ENCODE data around the gene TMEM234.
A peak's percentile ranks its signal among the peaks of the same experiment; 100 is the strongest.

Gene TMEM234

GRCh38 chr1:32198237-32199042 lies 23.7 kb downstream of the TMEM234 start:
- H3K9me3 ChIP-seq (ENCODE audit: control insufficient read depth, low read length) = no peaks in the 10 kb centered on the region
- no peak overlapping the region for H3K4me3 ChIP-seq (ENCODE audit: low read depth, low read length)
- peaks cover 11% of the 10 kb centered on the region for H3K4me1 ChIP-seq
- H3K36me3 ChIP-seq (ENCODE audit: control insufficient read depth, insufficient read depth, low read length) = no peaks in the 10 kb centered on the region
- no peaks in the 10 kb centered on the region for H3K27me3 ChIP-seq (ENCODE audit: control insufficient read depth, insufficient read depth, low read length)
- H3K4me2 ChIP-seq (ENCODE audit: low read length) = peak overlapping the region; percentile 20
- H3K79me2 ChIP-seq = no peaks in the 10 kb centered on the region
- TF ChIP-seq, protein P1, sequence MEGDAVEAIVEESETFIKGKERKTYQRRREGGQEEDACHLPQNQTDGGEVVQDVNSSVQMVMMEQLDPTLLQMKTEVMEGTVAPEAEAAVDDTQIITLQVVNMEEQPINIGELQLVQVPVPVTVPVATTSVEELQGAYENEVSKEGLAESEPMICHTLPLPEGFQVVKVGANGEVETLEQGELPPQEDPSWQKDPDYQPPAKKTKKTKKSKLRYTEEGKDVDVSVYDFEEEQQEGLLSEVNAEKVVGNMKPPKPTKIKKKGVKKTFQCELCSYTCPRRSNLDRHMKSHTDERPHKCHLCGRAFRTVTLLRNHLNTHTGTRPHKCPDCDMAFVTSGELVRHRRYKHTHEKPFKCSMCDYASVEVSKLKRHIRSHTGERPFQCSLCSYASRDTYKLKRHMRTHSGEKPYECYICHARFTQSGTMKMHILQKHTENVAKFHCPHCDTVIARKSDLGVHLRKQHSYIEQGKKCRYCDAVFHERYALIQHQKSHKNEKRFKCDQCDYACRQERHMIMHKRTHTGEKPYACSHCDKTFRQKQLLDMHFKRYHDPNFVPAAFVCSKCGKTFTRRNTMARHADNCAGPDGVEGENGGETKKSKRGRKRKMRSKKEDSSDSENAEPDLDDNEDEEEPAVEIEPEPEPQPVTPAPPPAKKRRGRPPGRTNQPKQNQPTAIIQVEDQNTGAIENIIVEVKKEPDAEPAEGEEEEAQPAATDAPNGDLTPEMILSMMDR (IDR thresholded peaks at IDR 0.05) = no peak
- H3K9ac ChIP-seq = no peak overlapping the region
- H2AFZ ChIP-seq = no peak overlapping the region
- H3K27ac ChIP-seq = no peak overlapping the region

DNA sequence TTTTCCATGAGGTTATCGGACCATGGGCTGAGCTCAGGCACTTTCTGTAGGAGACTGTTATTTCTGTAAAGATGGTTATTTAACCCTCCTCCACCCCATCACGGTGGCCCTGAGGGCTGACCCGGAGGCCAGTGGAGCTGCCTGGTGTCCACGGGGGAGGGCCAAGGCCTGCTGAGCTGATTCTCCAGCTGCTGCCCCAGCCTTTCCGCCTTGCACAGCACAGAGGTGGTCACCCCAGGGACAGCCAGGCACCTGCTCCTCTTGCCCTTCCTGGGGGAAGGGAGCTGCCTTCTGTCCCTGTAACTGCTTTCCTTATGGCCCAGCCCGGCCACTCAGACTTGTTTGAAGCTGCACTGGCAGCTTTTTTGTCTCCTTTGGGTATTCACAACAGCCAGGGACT lies 24.3 kb downstream of the TMEM234 start:
- no peak overlapping the region for H3K27ac ChIP-seq

DNA sequence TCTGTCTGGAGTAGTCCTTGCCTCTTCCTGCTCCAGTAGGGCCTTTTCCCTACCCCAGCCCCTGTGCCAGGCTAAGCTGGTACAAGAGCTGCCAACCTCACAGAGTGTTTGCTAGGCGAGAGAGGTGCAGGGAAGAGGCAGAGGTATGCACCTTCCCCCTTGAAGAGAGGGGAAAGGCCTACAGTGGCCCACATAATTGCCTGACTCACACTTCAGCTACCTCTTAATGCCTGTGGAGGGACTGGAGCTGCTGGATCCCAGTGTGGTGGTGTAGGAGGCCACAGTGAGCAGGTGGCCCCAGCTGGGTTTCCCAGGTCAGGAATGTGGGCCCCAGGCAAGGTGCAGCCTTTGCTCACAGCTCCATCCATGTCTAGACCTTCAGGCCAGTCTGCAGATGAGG lies 25.1 kb downstream of the TMEM234 start:
- TF ChIP-seq, protein P1 (IDR thresholded peaks at IDR 0.05) = no peak
- no peak overlapping the region for H3K4me3 ChIP-seq (ENCODE audit: low read depth, low read length)
- peaks cover 11% of the 10 kb centered on the region for H3K4me1 ChIP-seq
- no peaks in the 10 kb centered on the region for H3K79me2 ChIP-seq
- H2AFZ ChIP-seq = no peak overlapping the region
- H3K36me3 ChIP-seq (ENCODE audit: control insufficient read depth, insufficient read depth, low read length) = no peaks in the 10 kb centered on the region
- peak overlapping the region; percentile 4 for H3K27ac ChIP-seq
- H3K27me3 ChIP-seq (ENCODE audit: control insufficient read depth, insufficient read depth, low read length) = no peaks in the 10 kb centered on the region
- no peaks in the 10 kb centered on the region for H3K9me3 ChIP-seq (ENCODE audit: control insufficient read depth, low read length)
- no peak overlapping the region for H3K9ac ChIP-seq
- H3K4me2 ChIP-seq (ENCODE audit: low read length) = no peak overlapping the region

More for the DNA sequence above, 24.3 kb downstream of the TMEM234 start:
- H3K9me3 ChIP-seq (ENCODE audit: control insufficient read depth, low read length) = no peaks in the 10 kb centered on the region
- H3K79me2 ChIP-seq = no peaks in the 10 kb centered on the region
- no peak overlapping the region for H3K9ac ChIP-seq
- TF ChIP-seq, protein P1 (IDR thresholded peaks at IDR 0.05) = no peak
- H3K4me1 ChIP-seq = peaks cover 11% of the 10 kb centered on the region
- H3K4me3 ChIP-seq (ENCODE audit: low read depth, low read length) = no peak overlapping the region
- no peaks in the 10 kb centered on the region for H3K36me3 ChIP-seq (ENCODE audit: control insufficient read depth, insufficient read depth, low read length)
- H3K27me3 ChIP-seq (ENCODE audit: control insufficient read depth, insufficient read depth, low read length) = no peaks in the 10 kb centered on the region
- peak overlapping the region; percentile 20 for H3K4me2 ChIP-seq (ENCODE audit: low read length)
- H2AFZ ChIP-seq = no peak overlapping the region

DNA sequence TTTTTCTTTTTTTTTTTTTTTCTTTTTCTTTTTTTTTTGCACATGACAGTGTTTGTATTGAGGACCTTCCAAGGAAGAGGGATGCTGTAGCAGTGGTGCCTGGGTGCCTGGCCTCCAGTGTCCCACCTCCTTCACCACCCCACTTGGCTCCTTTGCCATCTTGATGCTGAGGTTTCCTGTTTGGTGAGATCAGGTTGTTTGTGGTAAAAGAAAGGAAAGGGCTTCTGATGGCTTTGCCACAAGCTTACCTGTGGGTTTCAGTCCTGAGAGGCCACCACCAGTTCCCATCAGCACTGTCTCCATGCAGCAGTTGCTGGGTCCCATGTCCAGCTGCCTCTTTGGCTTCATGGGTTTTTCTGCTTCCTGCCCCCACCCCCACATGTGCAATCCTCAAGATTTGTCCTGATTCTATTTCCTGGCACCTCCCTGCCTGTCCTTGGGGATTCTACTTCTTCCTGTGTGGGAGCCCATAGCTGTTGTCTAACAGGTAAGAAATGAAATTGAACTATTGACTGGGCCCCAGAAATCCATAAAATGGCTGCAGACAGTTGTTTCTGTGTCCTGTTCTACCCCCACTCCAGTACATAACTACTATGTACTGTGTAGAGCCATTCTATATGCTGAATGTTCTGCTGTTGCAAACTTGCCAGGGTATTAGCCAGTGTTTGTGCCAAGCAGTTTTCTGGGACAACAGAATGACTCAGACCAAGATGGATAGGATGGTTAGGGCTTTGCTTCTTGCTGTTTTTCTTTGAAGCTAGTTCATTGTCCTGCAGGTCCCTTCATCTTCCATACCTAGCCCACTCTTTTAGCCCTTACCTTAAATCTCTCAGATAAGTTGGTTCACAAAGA lies 26.0 kb downstream of the TMEM234 start:
- no peak overlapping the region for H3K9ac ChIP-seq
- H3K9me3 ChIP-seq (ENCODE audit: control insufficient read depth, low read length) = no peaks in the 10 kb centered on the region
- TF ChIP-seq, protein P1 (IDR thresholded peaks at IDR 0.05) = no peak
- H3K27me3 ChIP-seq (ENCODE audit: control insufficient read depth, insufficient read depth, low read length) = no peaks in the 10 kb centered on the region
- H3K36me3 ChIP-seq (ENCODE audit: control insufficient read depth, insufficient read depth, low read length) = no peaks in the 10 kb centered on the region
- H3K27ac ChIP-seq = no peak overlapping the region
- no peaks in the 10 kb centered on the region for H3K79me2 ChIP-seq
- no peak overlapping the region for H3K4me2 ChIP-seq (ENCODE audit: low read length)
- H3K4me3 ChIP-seq (ENCODE audit: low read depth, low read length) = no peak overlapping the region
- peaks cover 9% of the 10 kb centered on the region for H3K4me1 ChIP-seq
- H2AFZ ChIP-seq = no peak overlapping the region

All from parathyroid adenoma (tissue), 2 donors.